Activated T-cell treated with anti-CD3 and anti-CD28 coated beads, Interleukin-2, amount 50 U/mL, for 4 hours (primary cell): Measurements from ENCODE around the gene RPIA. TPM values are rescaled to one million over a fixed set of nuclear protein-coding genes. Genes with fewer than 3 reads are reported as not detected.
A peak's percentile ranks its signal among the peaks of the same experiment; 100 is the strongest.
"Not testable (repeated sequence)": the region's sequence is repeated elsewhere in the genome, so short reads cannot be mapped to it uniquely, and the experiment has no call there.

Experiments used
- ATAC-seq, 2 donors: fragments of 200-7000 bp; cut with Tn5 transposase; one replicate each; pipeline ENCODE4 v1.10.0; 2021
- DNase-seq: peaks from one replicate; pipeline ENCODE4 v3.0.0-alpha.2; 2020
- H3K27me3 Mint-ChIP-seq: one replicate; pipeline ENCODE4 v1.8.0; 2021; ENCODE audit warnings: low read depth, mixed read lengths
- H3K36me3 Mint-ChIP-seq: one replicate; pipeline ENCODE4 v1.8.0; 2022; ENCODE audit warnings: mixed read lengths; ENCODE audit not compliant: insufficient read depth
- H3K4me1 Mint-ChIP-seq: one replicate; pipeline ENCODE4 v1.8.0; 2021; ENCODE audit warnings: low read depth, mixed read lengths
- H3K4me3 Mint-ChIP-seq: one replicate; pipeline ENCODE4 v1.8.0; 2021; ENCODE audit warnings: mild to moderate bottlenecking, moderate library complexity, mixed read lengths
- H3K9me3 Mint-ChIP-seq: one replicate; pipeline ENCODE4 v1.8.0; 2021; ENCODE audit warnings: mixed read lengths
- total RNA-seq, 3 donors: library from RNA; stranded (reverse); gene quantifications; one replicate each; pipeline ENCODE4 v1.2.1, GENCODE V29; 2021

RPIA gene
- total RNA-seq, 3 donors from 2014 or later, result 89.1 to 109 (median 94.4) TPM

GRCh38 chr2:88735133-88735532, 43.7 kb downstream of the RPIA start:
- Mint-ChIP-seq H3K4me3 (no peak overlapping the region), H3K9me3 (no peaks in the 10 kb centered on the region), H3K36me3 (peaks cover 21% of the 10 kb centered on the region), H3K27me3 (no peaks in the 10 kb centered on the region), H3K4me1 (peaks cover 9% of the 10 kb centered on the region)
- ATAC-seq (no peak), DNase-seq (no peak)

DNA sequence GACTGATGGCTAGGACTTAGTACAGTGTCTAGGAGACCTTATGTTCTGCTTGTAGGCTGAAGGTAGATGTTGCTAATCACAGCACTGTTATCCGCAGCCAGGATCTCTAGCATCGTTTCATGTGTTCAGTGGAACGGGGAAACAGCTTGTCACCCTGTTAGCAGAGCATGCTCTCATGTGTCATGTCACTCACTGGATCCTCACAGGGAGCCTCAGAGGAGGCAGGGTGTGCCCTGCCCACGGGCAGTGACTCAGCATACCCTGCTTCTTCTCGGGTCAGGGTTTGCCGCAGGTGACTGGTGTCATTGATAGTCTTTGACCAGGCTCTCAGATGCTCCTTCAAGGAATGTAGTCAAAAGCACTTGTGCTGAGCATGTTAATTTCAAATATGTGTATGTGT, 44.4 kb downstream of the RPIA start:
- no peaks in the 10 kb centered on the region for H3K9me3 Mint-ChIP-seq
- no peak overlapping the region for H3K4me3 Mint-ChIP-seq
- peak; percentile 19 for DNase-seq
- no peaks in the 10 kb centered on the region for H3K27me3 Mint-ChIP-seq
- peaks cover 9% of the 10 kb centered on the region for H3K4me1 Mint-ChIP-seq
- peaks cover 25% of the 10 kb centered on the region for H3K36me3 Mint-ChIP-seq
- ATAC-seq, result peak; percentile 72 to 79

- no peak overlapping the region for H3K4me3 Mint-ChIP-seq
- no peaks in the 10 kb centered on the region for H3K27me3 Mint-ChIP-seq
- ATAC-seq, result no peak
- peaks cover 9% of the 10 kb centered on the region for H3K4me1 Mint-ChIP-seq
- peaks cover 31% of the 10 kb centered on the region for H3K36me3 Mint-ChIP-seq
- H3K9me3 Mint-ChIP-seq, result no peaks in the 10 kb centered on the region
- no peak for DNase-seq
These were observed 45.0 kb downstream of the RPIA start for GRCh38 chr2:88736437-88736836.

- H3K4me3 Mint-ChIP-seq, result no peak overlapping the region
- H3K36me3 Mint-ChIP-seq, result peaks cover 39% of the 10 kb centered on the region
- H3K9me3 Mint-ChIP-seq, result no peaks in the 10 kb centered on the region
- no peak for ATAC-seq
- no peaks in the 10 kb centered on the region for H3K27me3 Mint-ChIP-seq
- peaks cover 12% of the 10 kb centered on the region for H3K4me1 Mint-ChIP-seq
- DNase-seq, result no peak
These were observed 45.9 kb downstream of the RPIA start for GRCh38 chr2:88737385-88737784.

GRCh38 chr2:88738271-88738670, 46.8 kb downstream of the RPIA start:
- ATAC-seq, result no peak
- Mint-ChIP-seq H3K27me3 (no peaks in the 10 kb centered on the region), H3K4me3 (no peak overlapping the region), H3K9me3 (no peaks in the 10 kb centered on the region), H3K36me3 (peaks cover 43% of the 10 kb centered on the region), H3K4me1 (peaks cover 9% of the 10 kb centered on the region)
- DNase-seq, result no peak

DNA sequence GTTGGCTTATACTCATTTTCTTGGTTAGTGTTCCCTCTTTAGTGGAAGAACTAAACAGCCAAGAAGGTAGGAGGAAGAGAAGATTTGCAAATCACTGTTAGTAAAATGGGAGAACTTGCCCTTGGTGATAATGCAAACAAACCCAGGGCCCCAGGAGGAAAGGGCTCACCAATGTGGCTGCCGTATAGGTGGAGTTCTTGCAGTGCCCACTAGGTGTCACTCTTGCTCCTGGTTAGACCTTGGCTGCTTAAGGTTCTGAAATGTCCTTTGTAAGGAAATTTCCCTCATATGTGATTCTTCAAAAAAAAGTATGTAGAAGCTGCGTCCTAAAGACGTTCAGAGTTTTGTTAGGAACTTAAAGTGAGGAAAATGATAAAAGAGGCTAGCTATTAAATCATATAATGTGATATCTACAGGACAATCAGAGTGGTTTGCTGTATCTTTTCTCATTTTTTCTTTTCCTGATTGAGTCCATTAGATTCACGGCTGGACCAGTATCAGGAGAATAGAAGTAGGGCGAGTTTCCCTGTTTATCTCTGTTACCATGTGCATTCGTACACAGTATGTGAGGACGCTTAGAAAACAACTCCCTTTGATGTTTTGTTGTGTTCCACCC, 48.6 kb downstream of the RPIA start:
- peak; percentile 73 to 86 for ATAC-seq
- H3K36me3 Mint-ChIP-seq, result peaks cover 60% of the 10 kb centered on the region
- H3K4me3 Mint-ChIP-seq, result no peak overlapping the region
- H3K9me3 Mint-ChIP-seq, result peaks cover 10% of the 10 kb centered on the region
- peaks cover 17% of the 10 kb centered on the region for H3K4me1 Mint-ChIP-seq
- H3K27me3 Mint-ChIP-seq, result no peaks in the 10 kb centered on the region
- peak; percentile 71 for DNase-seq

DNA sequence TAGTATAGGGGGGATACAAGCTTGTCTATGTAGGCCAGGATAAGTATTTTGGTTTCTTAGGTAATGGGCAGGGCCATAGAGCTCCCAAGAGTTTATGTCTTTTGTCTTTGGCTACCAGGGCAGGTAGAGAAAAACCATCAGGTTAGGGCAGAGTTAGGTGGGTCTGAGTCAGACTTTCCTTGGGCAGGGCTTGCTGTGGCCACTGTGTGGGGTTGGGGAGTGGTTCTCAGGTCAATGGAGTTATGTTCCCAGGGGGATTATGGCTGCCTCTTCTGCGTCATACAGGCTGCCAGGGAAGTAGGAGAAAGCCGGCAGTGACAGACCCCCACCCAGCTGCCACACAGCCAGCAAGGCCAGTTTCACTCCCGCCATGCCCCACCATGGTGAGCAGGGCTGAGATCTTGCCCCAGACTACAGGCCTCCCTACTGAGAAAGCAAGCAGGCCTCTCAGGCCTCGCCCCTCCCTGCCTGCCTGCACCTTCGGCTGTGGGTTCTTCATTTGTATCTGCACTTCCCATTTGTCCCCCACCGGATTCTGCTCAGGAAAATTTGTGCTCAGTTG, 55.5 kb downstream of the RPIA start:
- H3K4me3 Mint-ChIP-seq, result no peak overlapping the region
- DNase-seq (no peak), ATAC-seq (no peak)
- no peaks in the 10 kb centered on the region for H3K27me3 Mint-ChIP-seq
- peaks cover 31% of the 10 kb centered on the region for H3K4me1 Mint-ChIP-seq
- H3K36me3 Mint-ChIP-seq, result peaks cover 84% of the 10 kb centered on the region
- peaks cover 21% of the 10 kb centered on the region for H3K9me3 Mint-ChIP-seq

- H3K4me3 Mint-ChIP-seq, result no peak overlapping the region
- no peaks in the 10 kb centered on the region for H3K27me3 Mint-ChIP-seq
- H3K9me3 Mint-ChIP-seq, result peaks cover 21% of the 10 kb centered on the region
- H3K4me1 Mint-ChIP-seq, result peaks cover 39% of the 10 kb centered on the region
- DNase-seq (no peak), ATAC-seq (no peak)
- H3K36me3 Mint-ChIP-seq, result peaks cover 83% of the 10 kb centered on the region
These were observed 56.5 kb downstream of the RPIA start for GRCh38 chr2:88747990-88748389.

GRCh38 chr2:88751768-88752167, 60.3 kb downstream of the RPIA start:
- ATAC-seq, result no peak
- H3K4me1 Mint-ChIP-seq, result peaks cover 48% of the 10 kb centered on the region
- H3K36me3 Mint-ChIP-seq, result peaks cover 50% of the 10 kb centered on the region

DNA sequence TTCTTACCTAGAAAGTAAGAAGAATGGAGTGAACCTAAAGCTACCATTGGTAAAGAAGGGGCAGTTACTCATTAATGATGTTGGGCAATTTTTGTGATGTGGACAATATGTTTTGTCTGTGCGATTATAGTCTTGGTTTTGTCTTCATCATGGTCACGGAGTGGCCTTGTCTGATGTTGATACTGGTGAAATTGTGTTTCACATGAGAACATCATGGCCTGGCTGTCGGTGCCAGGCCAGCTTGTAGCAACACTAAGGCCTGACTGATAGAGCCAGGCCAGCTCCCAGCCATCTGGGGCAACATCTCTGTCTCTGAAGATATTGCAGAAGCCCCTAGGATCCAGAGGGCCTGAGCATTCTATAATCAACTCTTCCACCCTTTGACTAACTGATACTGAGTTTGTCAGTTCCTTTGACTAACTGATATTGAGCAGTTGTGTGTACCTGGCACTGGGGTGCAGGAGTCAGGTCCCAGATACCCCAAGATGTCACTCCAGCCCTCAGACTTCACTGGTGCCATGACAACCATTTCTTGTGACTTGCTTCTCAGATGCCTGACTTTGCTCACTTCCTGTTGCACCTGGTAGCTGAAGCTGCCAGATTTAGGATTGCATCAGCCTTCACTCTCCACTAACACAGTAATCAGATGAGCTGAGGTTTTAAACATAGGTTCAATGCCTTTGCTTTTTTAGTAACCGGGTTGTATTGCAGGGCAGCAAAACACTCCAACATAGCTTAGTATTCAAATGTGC, 62.5 kb downstream of the RPIA start:
- Mint-ChIP-seq H3K4me1 (peaks cover 38% of the 10 kb centered on the region), H3K27me3 (no peaks in the 10 kb centered on the region), H3K36me3 (peaks cover 40% of the 10 kb centered on the region), H3K4me3 (peak overlapping the region; percentile 11), H3K9me3 (peaks cover 6% of the 10 kb centered on the region)
- DNase-seq (no peak), ATAC-seq (peak; percentile 35 to 70)

More at GRCh38 chr2:88751768-88752167, 60.3 kb downstream of the RPIA start:
- H3K9me3 Mint-ChIP-seq, result no peaks in the 10 kb centered on the region
- H3K27me3 Mint-ChIP-seq, result no peaks in the 10 kb centered on the region
- no peak for DNase-seq
- no peak overlapping the region for H3K4me3 Mint-ChIP-seq

- peak in 1 of 2 donors; percentile 7 for ATAC-seq
- H3K9me3 Mint-ChIP-seq, result peaks cover 6% of the 10 kb centered on the region
These were observed 63.3 kb downstream of the RPIA start for GRCh38 chr2:88754585-88755320.

DNA sequence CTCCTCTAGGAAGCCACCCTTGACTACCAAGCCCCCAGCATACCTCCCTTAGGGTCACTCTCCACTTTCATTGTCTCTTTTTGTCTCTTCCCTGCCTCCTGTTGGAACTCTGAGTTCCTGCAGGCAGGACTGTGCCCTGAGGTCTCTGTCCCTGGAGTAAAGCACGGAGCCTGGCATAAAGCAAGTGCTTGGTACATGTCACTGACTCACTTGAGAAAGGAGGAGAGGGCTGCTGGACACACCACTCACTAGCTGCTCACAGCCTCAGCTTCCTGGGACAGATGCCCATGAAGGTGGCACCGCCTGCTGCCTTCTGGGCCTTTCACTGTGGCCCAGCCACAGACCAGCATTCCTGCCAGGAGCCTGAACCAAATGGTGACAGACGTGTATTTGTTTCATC, 64.4 kb downstream of the RPIA start:
- no peaks in the 10 kb centered on the region for H3K27me3 Mint-ChIP-seq

More at GRCh38 chr2:88754585-88755320, 63.3 kb downstream of the RPIA start:
- Mint-ChIP-seq H3K4me3 (no peak overlapping the region), H3K27me3 (no peaks in the 10 kb centered on the region), H3K4me1 (peaks cover 35% of the 10 kb centered on the region), H3K36me3 (peaks cover 36% of the 10 kb centered on the region)
- DNase-seq, result no peak

GRCh38 chr2:88757025-88757424, 65.6 kb downstream of the RPIA start:
- Mint-ChIP-seq H3K27me3 (no peaks in the 10 kb centered on the region), H3K36me3 (peaks cover 20% of the 10 kb centered on the region), H3K4me3 (no peak overlapping the region), H3K9me3 (peaks cover 13% of the 10 kb centered on the region), H3K4me1 (peaks cover 26% of the 10 kb centered on the region)
- DNase-seq, result no peak
- no peak for ATAC-seq

More for the DNA sequence above, 64.4 kb downstream of the RPIA start:
- ATAC-seq, result no peak
- DNase-seq, result no peak
- Mint-ChIP-seq H3K36me3 (peaks cover 29% of the 10 kb centered on the region), H3K4me3 (no peak overlapping the region), H3K9me3 (peaks cover 13% of the 10 kb centered on the region), H3K4me1 (peaks cover 35% of the 10 kb centered on the region)

- H3K9me3 Mint-ChIP-seq, result peaks cover 13% of the 10 kb centered on the region
- H3K4me1 Mint-ChIP-seq, result peaks cover 13% of the 10 kb centered on the region
- peaks cover 12% of the 10 kb centered on the region for H3K36me3 Mint-ChIP-seq
- not testable (repeated sequence) for ATAC-seq, H3K27me3 Mint-ChIP-seq, H3K4me3 Mint-ChIP-seq, DNase-seq
These were observed 67.2 kb downstream of the RPIA start for GRCh38 chr2:88758702-88759101.
